Mesenchymal stem cell (in vitro differentiated cells and primary cell): ENCODE measurements around the gene SPATS2L.

Experiments used
- DNase-seq: peaks from one replicate; pipeline ENCODE4 v3.0.0-alpha.2; 2013
- H2AFZ ChIP-seq: one replicate; pipeline ENCODE4 v1.6.1; 2013; ENCODE audit warnings: low read depth, mild to moderate bottlenecking, control low read depth, inconsistent platforms, low read length, moderate library complexity
- H2AK5ac ChIP-seq: 2 replicates; pipeline ENCODE4 v1.6.1; 2013; ENCODE audit warnings: low read length, moderate library complexity, mild to moderate bottlenecking, inconsistent platforms; ENCODE audit not compliant: severe bottlenecking
- H2BK120ac ChIP-seq: one replicate; pipeline ENCODE4 v1.6.1; 2013; ENCODE audit warnings: low read depth, mild to moderate bottlenecking, inconsistent platforms, low read length, moderate library complexity
- H2BK12ac ChIP-seq, 2 experiments: one replicate each; pipeline ENCODE4 v1.6.1; 2013; ENCODE audit warnings: inconsistent platforms in 2 of 2, low read length in 2 of 2, mild to moderate bottlenecking in 2 of 2, moderate library complexity in 2 of 2, control low read depth in 1 of 2
- H2BK15ac ChIP-seq: one replicate; pipeline ENCODE4 v1.6.1; 2013; ENCODE audit warnings: mild to moderate bottlenecking, low read depth, inconsistent platforms; ENCODE audit not compliant: poor library complexity, severe bottlenecking
- H2BK5ac ChIP-seq: 2 replicates; pipeline ENCODE4 v1.6.1; 2013; ENCODE audit warnings: low read depth, mild to moderate bottlenecking, low read length, control low read depth, inconsistent platforms; ENCODE audit not compliant: poor library complexity, severe bottlenecking
- H3K14ac ChIP-seq, 2 experiments: one replicate each; pipeline ENCODE4 v1.6.1; 2013; ENCODE audit warnings: inconsistent platforms in 2 of 2, low read length in 2 of 2, control low read depth in 1 of 2, mild to moderate bottlenecking in 1 of 2, moderate library complexity in 1 of 2
- H3K18ac ChIP-seq, 2 experiments: one replicate each; pipeline ENCODE4 v1.6.1; 2013; ENCODE audit warnings: inconsistent platforms in 2 of 2, low read length in 2 of 2, control low read depth in 1 of 2, low read depth in 1 of 2, mild to moderate bottlenecking in 1 of 2
- H3K23ac ChIP-seq, 2 experiments: one replicate each; pipeline ENCODE4 v1.6.1; 2013; ENCODE audit warnings: inconsistent platforms in 2 of 2, low read length in 2 of 2, mild to moderate bottlenecking in 2 of 2, moderate library complexity in 2 of 2, control low read depth in 1 of 2
- H3K27ac ChIP-seq: 2 replicates; pipeline ENCODE4 v1.5.1; 2013; ENCODE audit warnings: mild to moderate bottlenecking, moderate library complexity, low read length, control low read depth, inconsistent platforms; ENCODE audit not compliant: poor library complexity, severe bottlenecking
- H3K27me3 ChIP-seq, 2 experiments: 2 replicates each; pipeline versions ENCODE4 v1.6.1 to v1.7.0; 2013; ENCODE audit warnings: low read length in 2 of 2, mild to moderate bottlenecking in 2 of 2, moderate library complexity in 2 of 2, control low read depth in 1 of 2, inconsistent platforms in 1 of 2; ENCODE audit not compliant: control insufficient read depth in 1 of 2, insufficient read depth in 1 of 2
- H3K36me3 ChIP-seq, 2 experiments: 2 replicates each; pipeline versions ENCODE4 v1.6.1 to v1.7.0; 2013; ENCODE audit warnings: low read length in 2 of 2, control low read depth in 1 of 2, inconsistent platforms in 1 of 2, low read depth in 1 of 2, mild to moderate bottlenecking in 1 of 2; ENCODE audit not compliant: insufficient read depth in 2 of 2, control insufficient read depth in 1 of 2
- H3K4ac ChIP-seq, 2 experiments: one replicate each; pipeline ENCODE4 v1.6.1; 2013; ENCODE audit warnings: inconsistent platforms in 2 of 2, low read length in 2 of 2, mild to moderate bottlenecking in 2 of 2, moderate library complexity in 2 of 2, control low read depth in 1 of 2, low read depth in 1 of 2
- H3K4me1 ChIP-seq: 2 replicates; pipeline ENCODE4 v1.6.1; 2013; ENCODE audit warnings: low read depth, low read length, control low read depth; ENCODE audit not compliant: control insufficient read depth, insufficient read depth
- H3K4me2 ChIP-seq: 2 replicates; pipeline ENCODE4 v1.6.1; 2013; ENCODE audit warnings: low read length, mild to moderate bottlenecking, inconsistent platforms; ENCODE audit not compliant: poor library complexity, severe bottlenecking
- H3K4me3 ChIP-seq, 2 experiments: 2 replicates each; pipeline versions ENCODE4 v1.5.1 to v1.7.0; 2013; ENCODE audit warnings: low read length in 2 of 2, mild to moderate bottlenecking in 2 of 2, control low read depth in 1 of 2, low read depth in 1 of 2; ENCODE audit not compliant: insufficient read depth in 1 of 2
- H3K79me1 ChIP-seq: replicated peaks from 2 replicates; pipeline ENCODE4 v1.6.1; 2013; ENCODE audit warnings: mild to moderate bottlenecking, control low read depth, low read length, inconsistent platforms; ENCODE audit not compliant: poor library complexity, severe bottlenecking
- H3K9ac ChIP-seq: 2 replicates; pipeline ENCODE4 v1.7.0; 2013; ENCODE audit warnings: mild to moderate bottlenecking, low read length, moderate library complexity
- H3K9me3 ChIP-seq: 2 replicates; pipeline ENCODE4 v1.7.0; 2013; ENCODE audit warnings: mild to moderate bottlenecking, low read length; ENCODE audit not compliant: control insufficient read depth
- H4K8ac ChIP-seq: one replicate; pipeline ENCODE4 v1.6.1; 2013; ENCODE audit warnings: inconsistent platforms, mild to moderate bottlenecking, low read length, moderate library complexity
- H4K91ac ChIP-seq: one replicate; pipeline ENCODE4 v1.6.1; 2013; ENCODE audit warnings: mild to moderate bottlenecking, low read length, inconsistent platforms
- WGBS: methylation state at CpG from one replicate; pipeline ENCODE4 v1.1.7; 2013; ENCODE audit warnings: mixed read lengths; 5-methylcytosine and 5-hydroxymethylcytosine counted together

SPATS2L gene

DNA sequence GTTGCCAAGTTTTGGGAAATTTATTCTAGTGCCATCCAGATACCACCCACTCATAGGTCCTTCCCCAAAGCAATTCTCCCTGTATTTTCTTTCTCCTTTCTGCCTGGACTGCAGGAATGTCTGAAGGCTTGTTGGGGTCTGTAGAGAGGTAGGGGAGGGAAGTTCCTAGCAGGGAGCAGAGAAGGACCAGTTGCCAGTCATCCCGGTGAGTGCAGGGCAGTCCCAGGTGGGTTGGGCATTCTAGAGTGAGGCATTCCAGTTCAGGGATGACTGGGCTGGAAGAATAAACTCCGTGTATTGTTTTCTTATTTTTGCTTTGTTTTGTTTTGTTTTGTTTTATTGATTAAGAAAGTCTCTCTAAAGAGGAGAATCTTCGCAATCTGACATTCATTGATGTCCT is 58.1 kb downstream of the SPATS2L start:
- WGBS: 88% methylated on average over 3 of the region's 3 CpGs
- Histone ChIP-seq H3K4me2 (no peak overlapping the region), H4K91ac (peak overlapping the region; percentile 70), H4K8ac (no peak overlapping the region), H2BK120ac (peak overlapping the region; percentile 13), H3K9me3 (no peaks in the 10 kb centered on the region), H2BK15ac (no peak overlapping the region), H3K4me1 (peaks cover 8% of the 10 kb centered on the region), H3K18ac (peak overlapping the region; percentile 54 to 55), H3K4ac (peak overlapping the region in 1 of 2 experiments; percentile 57), H3K36me3 (no peaks in the 10 kb centered on the region), H3K79me1 (peaks cover 27% of the 10 kb centered on the region), H3K14ac (no peak overlapping the region), H3K4me3 (no peak overlapping the region), H3K27me3 (no peaks in the 10 kb centered on the region), H2AFZ (no peak overlapping the region), H3K27ac (no peak overlapping the region), H2BK5ac (no peak overlapping the region), H3K23ac (no peak overlapping the region), H2AK5ac (peak overlapping the region; percentile 38), H3K9ac (no peak overlapping the region), H2BK12ac (peak overlapping the region in 1 of 2 experiments; percentile 87)
- DNase-seq: no peak

- H2BK120ac ChIP-seq: no peak overlapping the region
Observed at GRCh38 chr2:200365209-200365608, 58.7 kb downstream of the SPATS2L start.

GRCh38 chr2:200367155-200367554 is 60.7 kb downstream of the SPATS2L start:
- no peak overlapping the region for H3K4me3 ChIP-seq
- H3K79me1 ChIP-seq: peaks cover 34% of the 10 kb centered on the region
- 0% methylated on average over 1 of the region's 2 CpGs for WGBS
- H3K36me3 ChIP-seq: no peaks in the 10 kb centered on the region
- H2BK15ac ChIP-seq: no peak overlapping the region
- no peak overlapping the region for H3K4me2 ChIP-seq
- no peak overlapping the region for H2BK5ac ChIP-seq
- DNase-seq: peak; percentile 59
- no peak overlapping the region for H2AK5ac ChIP-seq
- no peak overlapping the region for H2BK12ac ChIP-seq
- no peak overlapping the region for H2BK120ac ChIP-seq
- no peak overlapping the region for H4K8ac ChIP-seq
- no peak overlapping the region for H3K9ac ChIP-seq
- H3K27me3 ChIP-seq: no peaks in the 10 kb centered on the region
- no peak overlapping the region for H4K91ac ChIP-seq
- no peak overlapping the region for H3K23ac ChIP-seq
- H3K9me3 ChIP-seq: no peaks in the 10 kb centered on the region
- H2AFZ ChIP-seq: no peak overlapping the region
- no peak overlapping the region for H3K18ac ChIP-seq
- H3K14ac ChIP-seq: no peak overlapping the region
- no peak overlapping the region for H3K4ac ChIP-seq
- peaks cover 7% of the 10 kb centered on the region for H3K4me1 ChIP-seq
- H3K27ac ChIP-seq: no peak overlapping the region

More at GRCh38 chr2:200365209-200365608, 58.7 kb downstream of the SPATS2L start:
- Histone ChIP-seq H4K8ac (peak overlapping the region; percentile 62), H3K4me3 (no peak overlapping the region), H2BK15ac (no peak overlapping the region), H3K27me3 (no peaks in the 10 kb centered on the region), H3K9me3 (no peaks in the 10 kb centered on the region), H4K91ac (no peak overlapping the region), H3K4me1 (peaks cover 9% of the 10 kb centered on the region), H2AK5ac (no peak overlapping the region), H2AFZ (no peak overlapping the region), H3K36me3 (no peaks in the 10 kb centered on the region), H3K23ac (no peak overlapping the region), H3K27ac (no peak overlapping the region), H2BK12ac (no peak overlapping the region), H3K14ac (no peak overlapping the region), H3K4me2 (no peak overlapping the region), H3K18ac (peak overlapping the region; percentile 24 to 43), H3K4ac (peak overlapping the region in 1 of 2 experiments; percentile 59), H2BK5ac (no peak overlapping the region), H3K9ac (no peak overlapping the region), H3K79me1 (peaks cover 27% of the 10 kb centered on the region)
- 84% methylated on average over 2 of the region's 3 CpGs for WGBS
- DNase-seq: no peak

GRCh38 chr2:200369886-200370285 is 63.4 kb downstream of the SPATS2L start:
- Histone ChIP-seq H3K23ac (no peak overlapping the region), H3K18ac (no peak overlapping the region), H2BK5ac (no peak overlapping the region), H3K27me3 (no peaks in the 10 kb centered on the region), H3K4me3 (no peak overlapping the region), H3K9ac (no peak overlapping the region), H3K27ac (no peak overlapping the region), H3K36me3 (peaks cover 0 to 3% of the 10 kb centered on the region in 2 experiments), H3K4me2 (no peak overlapping the region), H4K91ac (no peak overlapping the region), H3K4me1 (peaks cover 6% of the 10 kb centered on the region), H3K14ac (no peak overlapping the region), H2BK15ac (no peak overlapping the region), H2BK120ac (no peak overlapping the region), H4K8ac (peak overlapping the region; percentile 27), H3K79me1 (peaks cover 33% of the 10 kb centered on the region), H2AFZ (no peak overlapping the region), H2BK12ac (peak overlapping the region; percentile 31 to 49), H3K9me3 (no peaks in the 10 kb centered on the region), H2AK5ac (peak overlapping the region; percentile 31), H3K4ac (peak overlapping the region in 1 of 2 experiments; percentile 79)
- DNase-seq: no peak
- WGBS: 46% methylated on average over 2 of the region's 2 CpGs
